ENCODE results near the gene EMC9.

DNA sequence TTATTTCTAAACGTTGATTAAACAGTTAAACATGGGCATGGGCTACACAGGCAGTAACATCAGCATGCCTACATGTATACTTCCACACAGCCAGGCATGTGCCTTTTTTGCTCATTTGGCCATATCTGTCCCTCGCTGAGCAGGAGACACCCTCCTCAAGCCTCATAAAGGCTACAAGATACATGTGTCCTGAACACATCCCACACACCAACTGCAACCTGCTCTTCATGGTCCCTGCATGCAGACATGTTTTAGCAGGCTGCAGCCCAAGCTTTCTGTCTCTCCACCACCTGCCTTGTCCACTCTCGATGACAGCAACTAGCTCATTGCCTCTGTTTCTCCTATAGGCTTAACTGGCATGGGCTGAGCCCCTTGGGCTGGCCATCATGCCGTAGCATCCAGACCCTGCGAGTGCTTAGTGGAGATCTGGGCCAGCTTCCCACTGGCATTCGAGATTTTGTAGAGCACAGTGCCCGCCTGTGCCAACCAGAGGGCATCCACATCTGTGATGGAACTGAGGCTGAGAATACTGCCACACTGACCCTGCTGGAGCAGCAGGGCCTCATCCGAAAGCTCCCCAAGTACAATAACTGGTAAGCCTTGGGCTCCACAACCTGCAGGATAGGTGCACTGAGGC lies 44.7 kb downstream of the EMC9 start:
- TF ChIP-seq POU2F2 (IDR thresholded peaks at IDR 0.05; ENCODE audit: low read depth, low read length) (no peak), POLR2A (IDR thresholded peaks at IDR 0.05; ENCODE audit: low read depth, low read length) (no peak), TAF1 (IDR thresholded peaks at IDR 0.05; ENCODE audit: low read depth, low read length) (no peak), POLR2AphosphoS5 (IDR thresholded peaks at IDR 0.05; ENCODE audit: low read depth, low read length) (no peak)

Measured in GM12891 (cell line).